ENCODE data around the gene NEURL3. TPM values are rescaled to one million over a fixed set of nuclear protein-coding genes. Genes with fewer than 3 reads are reported as not detected.
A peak's percentile ranks its signal among the peaks of the same experiment; 100 is the strongest.
"Not testable (repeated sequence)": the region's sequence is repeated elsewhere in the genome, so short reads cannot be mapped to it uniquely, and the experiment has no call there.

Gene NEURL3
- total RNA-seq, 1 donor = 0.27 TPM

GRCh38 chr2:96491860-96492497 is 13.2 kb downstream of the NEURL3 start:
- no peak for DNase-seq (ENCODE audit: low read depth in 2 of 3, low spot score in 2 of 3)

GRCh38 chr2:96489663-96490062 is 15.5 kb downstream of the NEURL3 start:
- DNase-seq (ENCODE audit: low read depth in 2 of 3, low spot score in 2 of 3) = no peak

- no peak for DNase-seq (ENCODE audit: low read depth in 2 of 3, low spot score in 2 of 3)
Measured at GRCh38 chr2:96489261-96489660, 15.9 kb downstream of the NEURL3 start.

- no peak for DNase-seq (ENCODE audit: low read depth in 2 of 3, low spot score in 2 of 3)
Measured at GRCh38 chr2:96486696-96487095, 18.5 kb downstream of the NEURL3 start.

- DNase-seq (ENCODE audit: low read depth in 2 of 3, low spot score in 2 of 3) = peak; percentile 33 to 94 (median 86)
Measured at GRCh38 chr2:96485751-96486651, 19.2 kb downstream of the NEURL3 start.

GRCh38 chr2:96485350-96485749 is 19.8 kb downstream of the NEURL3 start:
- DNase-seq (ENCODE audit: low read depth in 2 of 3, low spot score in 2 of 3) = no peak

GRCh38 chr2:96484091-96484490 is 21.1 kb downstream of the NEURL3 start:
- DNase-seq (ENCODE audit: low read depth in 2 of 3, low spot score in 2 of 3) = no peak

- no peak for DNase-seq (ENCODE audit: low read depth in 2 of 3, low spot score in 2 of 3)
Measured at GRCh38 chr2:96477458-96477857, 27.7 kb downstream of the NEURL3 start.

- DNase-seq (ENCODE audit: low read depth in 2 of 3, low spot score in 2 of 3) = no peak
Measured at GRCh38 chr2:96471772-96472171, 33.4 kb downstream of the NEURL3 start.

- peak in 2 of 3 donors; percentile 59 to 68 for DNase-seq (ENCODE audit: low read depth in 2 of 3, low spot score in 2 of 3)
Measured at GRCh38 chr2:96470636-96471035, 34.5 kb downstream of the NEURL3 start.

GRCh38 chr2:96470109-96470508 is 35.0 kb downstream of the NEURL3 start:
- no peak for DNase-seq (ENCODE audit: low read depth in 2 of 3, low spot score in 2 of 3)

GRCh38 chr2:96468904-96469303 is 36.3 kb downstream of the NEURL3 start:
- no peak for DNase-seq (ENCODE audit: low read depth in 2 of 3, low spot score in 2 of 3)

GRCh38 chr2:96464651-96465050 is 40.5 kb downstream of the NEURL3 start:
- no peak for DNase-seq (ENCODE audit: low read depth in 2 of 3, low spot score in 2 of 3)

- DNase-seq (ENCODE audit: low read depth in 2 of 3, low spot score in 2 of 3) = no peak
Measured at GRCh38 chr2:96464061-96464460, 41.1 kb downstream of the NEURL3 start.

GRCh38 chr2:96463119-96463518 is 42.0 kb downstream of the NEURL3 start:
- no peak for DNase-seq (ENCODE audit: low read depth in 2 of 3, low spot score in 2 of 3)

- not testable (repeated sequence) for DNase-seq (ENCODE audit: low read depth in 2 of 3, low spot score in 2 of 3)
Measured at GRCh38 chr2:96461616-96462015, 43.5 kb downstream of the NEURL3 start.

- DNase-seq (ENCODE audit: low read depth in 2 of 3, low spot score in 2 of 3) = no peak
Measured at GRCh38 chr2:96452053-96452452, 53.1 kb downstream of the NEURL3 start.

GRCh38 chr2:96449637-96450036 is 55.5 kb downstream of the NEURL3 start:
- DNase-seq (ENCODE audit: low read depth in 2 of 3, low spot score in 2 of 3) = no peak

- no peak for DNase-seq (ENCODE audit: low read depth in 2 of 3, low spot score in 2 of 3)
Measured at GRCh38 chr2:96449174-96449573, 56.0 kb downstream of the NEURL3 start.

GRCh38 chr2:96447726-96448125 is 57.4 kb downstream of the NEURL3 start:
- DNase-seq (ENCODE audit: low read depth in 2 of 3, low spot score in 2 of 3) = no peak
